ENCODE measurements around the gene POLR2I. TPM values are rescaled to one million over a fixed set of nuclear protein-coding genes. Genes with fewer than 3 reads are reported as not detected.
A peak's percentile ranks its signal among the peaks of the same experiment; 100 is the strongest.

Gene POLR2I
- total RNA-seq, 1 donor from 2014 or later = 68.9 TPM

DNA sequence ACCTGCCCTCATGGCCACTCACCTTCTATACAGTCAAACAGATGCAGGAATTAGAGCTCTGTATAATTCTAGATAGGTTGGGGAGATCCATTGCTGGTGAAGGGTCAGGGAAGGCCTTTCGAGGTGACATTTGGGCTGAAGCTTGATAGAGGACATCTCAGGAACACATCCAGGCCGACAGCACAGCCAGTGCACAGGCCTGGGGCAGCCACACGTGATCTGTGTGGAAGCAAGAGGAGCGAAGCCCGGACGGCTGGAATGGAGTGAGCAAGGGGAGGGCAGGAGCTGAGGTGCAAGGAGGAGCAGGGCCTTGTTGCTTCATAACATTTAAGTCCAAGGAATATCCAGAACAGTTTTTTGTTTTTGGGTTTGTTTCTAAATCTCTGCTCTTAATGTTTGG lies 8.2 kb downstream of the POLR2I start:
- H3K4me1 Mint-ChIP-seq (ENCODE audit: low read depth) = no peaks in the 10 kb centered on the region
- H3K9me3 Mint-ChIP-seq = no peaks in the 10 kb centered on the region
- intact Hi-C loops (cut with micrococcal nuclease) = no loop called here
- H3K27ac Mint-ChIP-seq = no peak overlapping the region
- DNase-seq (ENCODE audit: low spot score) = no peak
- H3K27me3 Mint-ChIP-seq (ENCODE audit: low read depth) = no peaks in the 10 kb centered on the region
- peaks cover 25% of the 10 kb centered on the region for H3K36me3 Mint-ChIP-seq (ENCODE audit: low read depth)
- H3K4me3 Mint-ChIP-seq (ENCODE audit: low read depth) = no peak overlapping the region

DNA sequence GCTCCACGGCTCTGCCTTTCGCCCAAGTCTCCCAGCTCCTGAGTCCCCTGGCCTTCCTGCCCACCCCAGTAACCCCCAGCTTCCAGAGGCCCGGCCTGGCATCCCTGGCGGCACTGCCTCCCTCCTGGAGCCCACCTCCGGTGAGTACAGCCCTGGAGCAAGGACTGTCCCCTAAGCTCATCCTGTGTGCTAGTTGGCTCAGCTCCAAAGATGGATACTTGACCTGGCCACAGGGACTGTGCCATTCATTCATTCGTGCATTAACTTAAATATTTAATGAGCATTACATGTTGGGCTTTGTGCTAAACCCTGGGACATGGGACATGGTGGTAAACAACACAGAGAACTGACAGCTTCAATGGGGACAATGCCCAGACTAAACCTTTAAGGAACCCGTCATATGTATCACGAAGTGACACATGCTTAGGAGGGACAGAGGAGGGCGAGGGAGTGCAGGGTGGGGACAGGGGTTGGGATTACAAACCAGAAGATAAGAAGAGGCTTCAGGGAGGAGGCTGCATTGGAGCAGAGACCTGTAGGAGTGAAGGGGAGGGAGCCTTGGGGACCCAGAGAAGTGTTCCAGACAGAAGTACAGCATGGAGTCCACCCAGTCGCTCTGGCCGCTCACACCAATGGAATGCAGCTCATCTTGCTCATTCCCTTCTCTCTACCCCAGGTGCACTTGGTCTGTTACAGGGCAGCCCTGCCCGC lies 10.7 kb downstream of the POLR2I start:
- no peak for DNase-seq (ENCODE audit: low spot score)
- Mint-ChIP-seq H3K27ac (no peak overlapping the region), H3K9me3 (no peaks in the 10 kb centered on the region), H3K27me3 (ENCODE audit: low read depth) (no peaks in the 10 kb centered on the region), H3K4me3 (ENCODE audit: low read depth) (no peak overlapping the region), H3K36me3 (ENCODE audit: low read depth) (peaks cover 29% of the 10 kb centered on the region), H3K4me1 (ENCODE audit: low read depth) (no peaks in the 10 kb centered on the region)
- intact Hi-C loops (cut with micrococcal nuclease) = no loop called here

DNA sequence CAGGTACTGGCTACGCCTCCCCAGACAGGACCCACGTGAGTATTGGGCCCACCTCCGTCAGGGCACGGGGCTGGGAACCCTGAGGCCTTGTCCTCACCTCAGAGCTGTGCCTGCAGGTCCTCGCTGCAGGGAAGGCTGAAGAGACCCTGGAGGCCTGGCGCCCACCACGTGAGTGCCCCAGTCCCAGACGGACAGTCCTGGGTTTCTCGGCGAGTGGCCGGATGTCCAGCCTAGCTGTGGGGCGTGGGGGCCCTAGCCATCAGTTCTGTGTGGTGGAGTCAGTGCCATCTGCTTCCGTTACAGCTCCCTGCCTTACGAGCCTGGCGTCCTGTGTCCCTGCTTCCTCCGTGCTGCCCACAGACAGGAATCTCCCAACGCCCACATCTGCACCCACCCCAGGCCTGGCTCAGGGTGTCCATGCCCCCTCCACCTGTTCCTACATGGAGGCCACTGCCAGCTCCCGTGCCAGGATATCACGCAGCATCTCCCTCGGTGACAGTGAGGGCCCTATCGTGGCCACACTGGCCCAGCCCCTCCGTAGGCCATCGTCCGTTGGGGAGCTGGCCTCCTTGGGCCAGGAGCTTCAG lies 11.5 kb downstream of the POLR2I start:
- no peak overlapping the region for H3K27ac Mint-ChIP-seq
- no peaks in the 10 kb centered on the region for H3K9me3 Mint-ChIP-seq
- intact Hi-C loops (cut with micrococcal nuclease) = no loop called here

DNA sequence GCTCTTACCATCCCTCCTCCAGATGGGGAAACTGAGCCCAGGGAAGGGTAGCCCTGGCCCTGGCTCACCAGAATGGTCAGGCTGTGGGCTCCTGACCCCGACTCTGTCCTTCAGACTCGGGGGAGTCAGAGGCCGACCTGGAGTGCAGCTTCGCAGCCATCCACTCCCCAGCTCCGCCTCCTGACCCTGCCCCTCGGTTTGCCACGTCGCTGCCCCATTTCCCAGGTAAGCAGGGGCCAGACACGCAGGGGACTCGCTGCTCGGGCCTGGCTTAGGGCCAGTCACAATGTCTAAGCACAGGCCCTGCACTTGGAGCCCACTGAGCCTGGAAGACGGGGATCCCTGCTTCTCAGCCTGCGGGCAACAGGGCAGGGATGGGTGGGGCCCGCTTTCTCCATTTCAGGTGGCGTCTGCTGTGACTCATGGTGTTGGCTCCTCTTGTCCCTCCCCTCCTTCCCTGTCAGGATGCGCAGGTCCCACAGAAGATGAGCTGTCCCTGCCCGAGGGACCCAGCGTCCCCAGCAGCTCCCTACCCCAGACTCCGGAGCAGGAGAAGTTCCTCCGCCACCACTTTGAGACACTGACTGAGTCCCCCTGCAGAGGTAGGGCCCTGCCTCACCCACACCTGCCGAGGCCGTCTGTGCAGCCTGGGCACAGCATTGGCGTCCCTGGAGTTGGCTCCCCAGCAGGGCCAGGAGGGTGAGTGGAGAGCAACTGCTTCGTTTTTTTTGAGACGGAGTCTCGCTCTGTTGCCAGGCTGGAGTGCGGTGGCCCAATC lies 12.9 kb downstream of the POLR2I start:
- H3K4me3 Mint-ChIP-seq (ENCODE audit: low read depth) = no peak overlapping the region
- intact Hi-C loops (cut with micrococcal nuclease) = no loop called here
- H3K27me3 Mint-ChIP-seq (ENCODE audit: low read depth) = no peaks in the 10 kb centered on the region
- no peaks in the 10 kb centered on the region for H3K9me3 Mint-ChIP-seq
- H3K36me3 Mint-ChIP-seq (ENCODE audit: low read depth) = peaks cover 40% of the 10 kb centered on the region
- H3K4me1 Mint-ChIP-seq (ENCODE audit: low read depth) = no peaks in the 10 kb centered on the region
- DNase-seq (ENCODE audit: low spot score) = no peak
- no peak overlapping the region for H3K27ac Mint-ChIP-seq

More for the DNA sequence above, 11.5 kb downstream of the POLR2I start:
- Mint-ChIP-seq H3K36me3 (ENCODE audit: low read depth) (peaks cover 33% of the 10 kb centered on the region), H3K4me1 (ENCODE audit: low read depth) (no peaks in the 10 kb centered on the region), H3K4me3 (ENCODE audit: low read depth) (no peak overlapping the region), H3K27me3 (ENCODE audit: low read depth) (no peaks in the 10 kb centered on the region)
- no peak for DNase-seq (ENCODE audit: low spot score)

GRCh38 chr19:36100476-36100875 lies 14.2 kb downstream of the POLR2I start:
- no peak overlapping the region for H3K27ac Mint-ChIP-seq
- H3K36me3 Mint-ChIP-seq (ENCODE audit: low read depth) = peaks cover 39% of the 10 kb centered on the region
- no peaks in the 10 kb centered on the region for H3K27me3 Mint-ChIP-seq (ENCODE audit: low read depth)
- H3K4me1 Mint-ChIP-seq (ENCODE audit: low read depth) = no peaks in the 10 kb centered on the region
- intact Hi-C loops (cut with micrococcal nuclease) = no loop called here
- no peaks in the 10 kb centered on the region for H3K9me3 Mint-ChIP-seq
- no peak overlapping the region for H3K4me3 Mint-ChIP-seq (ENCODE audit: low read depth)
- no peak for DNase-seq (ENCODE audit: low spot score)

DNA sequence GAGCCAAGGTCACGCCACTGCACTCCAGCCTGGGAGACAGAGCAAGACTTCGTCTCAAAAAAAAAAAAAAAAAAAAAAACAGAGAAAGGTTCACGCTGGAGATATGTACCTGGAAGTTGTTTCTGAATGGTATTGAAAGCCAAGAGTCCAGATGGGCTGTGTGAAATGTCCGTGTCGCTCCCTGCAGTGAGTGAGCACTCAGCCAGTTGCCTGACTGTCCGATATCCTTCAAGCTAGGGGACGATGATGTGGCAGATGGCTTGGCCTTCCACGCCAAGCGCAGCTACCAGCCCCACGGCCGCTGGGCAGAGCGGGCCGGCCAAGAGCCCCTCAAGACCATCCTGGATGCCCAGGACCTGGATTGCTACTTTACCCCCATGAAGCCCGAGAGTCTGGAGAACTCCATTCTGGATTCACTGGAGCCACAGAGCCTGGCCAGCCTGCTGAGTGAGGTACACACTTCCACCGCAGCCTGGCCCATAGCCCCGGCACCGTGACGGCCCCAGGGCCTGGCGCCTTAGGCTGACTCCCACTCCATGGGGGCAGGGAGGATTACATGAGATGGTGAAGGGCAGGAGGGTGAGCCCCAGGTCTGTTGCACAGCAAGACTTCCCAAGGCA lies 15.4 kb downstream of the POLR2I start:
- no peak for DNase-seq (ENCODE audit: low spot score)
- no peaks in the 10 kb centered on the region for H3K27me3 Mint-ChIP-seq (ENCODE audit: low read depth)
- H3K27ac Mint-ChIP-seq = no peak overlapping the region
- intact Hi-C loops (cut with micrococcal nuclease) = no loop called here
- no peaks in the 10 kb centered on the region for H3K4me1 Mint-ChIP-seq (ENCODE audit: low read depth)
- H3K36me3 Mint-ChIP-seq (ENCODE audit: low read depth) = peaks cover 38% of the 10 kb centered on the region
- H3K9me3 Mint-ChIP-seq = no peaks in the 10 kb centered on the region
- H3K4me3 Mint-ChIP-seq (ENCODE audit: low read depth) = no peak overlapping the region

DNA sequence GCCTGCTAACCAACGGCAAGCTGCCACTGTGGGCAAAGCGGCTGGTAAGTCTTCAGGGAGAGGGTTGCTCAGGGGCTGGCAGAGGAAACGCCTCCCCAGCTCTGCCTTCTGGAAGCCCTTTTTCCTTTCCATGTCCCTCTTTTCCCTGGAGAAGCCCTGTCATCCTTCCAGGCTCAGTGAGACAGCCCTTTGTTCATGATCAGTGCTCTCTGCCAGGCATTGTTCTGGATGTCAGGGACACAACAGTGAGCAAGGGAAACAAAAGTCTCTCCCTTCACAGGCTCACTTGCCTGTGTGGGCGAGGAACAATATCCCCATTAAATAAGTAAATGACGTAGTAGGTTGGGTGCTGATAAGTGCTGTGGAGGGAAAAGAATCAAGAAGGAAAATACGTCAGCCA lies 17.6 kb downstream of the POLR2I start:
- no peaks in the 10 kb centered on the region for H3K27me3 Mint-ChIP-seq (ENCODE audit: low read depth)

GRCh38 chr19:36093687-36094086 lies 21.0 kb downstream of the POLR2I start:
- H3K36me3 Mint-ChIP-seq (ENCODE audit: low read depth) = peaks cover 53% of the 10 kb centered on the region
- peaks cover 15% of the 10 kb centered on the region for H3K4me1 Mint-ChIP-seq (ENCODE audit: low read depth)
- H3K27ac Mint-ChIP-seq = peak overlapping the region; percentile 51
- no peaks in the 10 kb centered on the region for H3K27me3 Mint-ChIP-seq (ENCODE audit: low read depth)
- H3K4me3 Mint-ChIP-seq (ENCODE audit: low read depth) = no peak overlapping the region
- no peaks in the 10 kb centered on the region for H3K9me3 Mint-ChIP-seq
- no peak for DNase-seq (ENCODE audit: low spot score)
- intact Hi-C loops (cut with micrococcal nuclease) = no loop called here

More for the DNA sequence above, 17.6 kb downstream of the POLR2I start:
- peaks cover 15% of the 10 kb centered on the region for H3K4me1 Mint-ChIP-seq (ENCODE audit: low read depth)
- H3K27ac Mint-ChIP-seq = no peak overlapping the region
- intact Hi-C loops (cut with micrococcal nuclease) = no loop called here
- no peak for DNase-seq (ENCODE audit: low spot score)
- H3K36me3 Mint-ChIP-seq (ENCODE audit: low read depth) = peaks cover 38% of the 10 kb centered on the region
- H3K4me3 Mint-ChIP-seq (ENCODE audit: low read depth) = no peak overlapping the region
- H3K9me3 Mint-ChIP-seq = no peaks in the 10 kb centered on the region

GRCh38 chr19:36093146-36093662 lies 21.5 kb downstream of the POLR2I start:
- intact Hi-C loops (cut with micrococcal nuclease) = no loop called here
- Mint-ChIP-seq H3K27me3 (ENCODE audit: low read depth) (no peaks in the 10 kb centered on the region), H3K4me1 (ENCODE audit: low read depth) (peaks cover 15% of the 10 kb centered on the region), H3K36me3 (ENCODE audit: low read depth) (peaks cover 54% of the 10 kb centered on the region), H3K4me3 (ENCODE audit: low read depth) (no peak overlapping the region), H3K9me3 (no peaks in the 10 kb centered on the region), H3K27ac (peak overlapping the region; percentile 51)
- no peak for DNase-seq (ENCODE audit: low spot score)

DNA sequence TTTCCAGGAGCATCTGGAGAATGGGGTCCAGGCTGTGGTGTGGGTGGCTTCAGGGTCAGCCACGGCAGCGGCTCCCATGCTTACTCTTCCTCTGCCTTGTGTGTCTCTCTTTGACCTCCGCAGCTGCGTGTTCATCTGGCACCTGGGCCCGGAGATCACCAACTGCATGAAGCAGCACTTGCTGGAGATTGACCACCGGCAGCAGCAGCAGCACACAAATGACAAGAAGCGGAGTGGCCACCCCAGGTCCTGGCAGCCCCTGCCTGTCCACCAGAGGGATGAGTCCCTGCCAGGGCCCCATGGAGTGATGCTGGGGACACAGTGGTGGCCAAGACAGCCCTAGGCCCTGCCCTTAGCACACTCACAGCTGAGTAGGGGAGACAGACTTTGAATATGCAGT lies 22.1 kb downstream of the POLR2I start:
- Mint-ChIP-seq H3K4me1 (ENCODE audit: low read depth) (peaks cover 15% of the 10 kb centered on the region), H3K27me3 (ENCODE audit: low read depth) (no peaks in the 10 kb centered on the region), H3K27ac (peak overlapping the region; percentile 3), H3K4me3 (ENCODE audit: low read depth) (no peak overlapping the region), H3K9me3 (no peaks in the 10 kb centered on the region), H3K36me3 (ENCODE audit: low read depth) (peaks cover 57% of the 10 kb centered on the region)
- DNase-seq (ENCODE audit: low spot score) = no peak
- intact Hi-C loops (cut with micrococcal nuclease) = no loop called here

DNA sequence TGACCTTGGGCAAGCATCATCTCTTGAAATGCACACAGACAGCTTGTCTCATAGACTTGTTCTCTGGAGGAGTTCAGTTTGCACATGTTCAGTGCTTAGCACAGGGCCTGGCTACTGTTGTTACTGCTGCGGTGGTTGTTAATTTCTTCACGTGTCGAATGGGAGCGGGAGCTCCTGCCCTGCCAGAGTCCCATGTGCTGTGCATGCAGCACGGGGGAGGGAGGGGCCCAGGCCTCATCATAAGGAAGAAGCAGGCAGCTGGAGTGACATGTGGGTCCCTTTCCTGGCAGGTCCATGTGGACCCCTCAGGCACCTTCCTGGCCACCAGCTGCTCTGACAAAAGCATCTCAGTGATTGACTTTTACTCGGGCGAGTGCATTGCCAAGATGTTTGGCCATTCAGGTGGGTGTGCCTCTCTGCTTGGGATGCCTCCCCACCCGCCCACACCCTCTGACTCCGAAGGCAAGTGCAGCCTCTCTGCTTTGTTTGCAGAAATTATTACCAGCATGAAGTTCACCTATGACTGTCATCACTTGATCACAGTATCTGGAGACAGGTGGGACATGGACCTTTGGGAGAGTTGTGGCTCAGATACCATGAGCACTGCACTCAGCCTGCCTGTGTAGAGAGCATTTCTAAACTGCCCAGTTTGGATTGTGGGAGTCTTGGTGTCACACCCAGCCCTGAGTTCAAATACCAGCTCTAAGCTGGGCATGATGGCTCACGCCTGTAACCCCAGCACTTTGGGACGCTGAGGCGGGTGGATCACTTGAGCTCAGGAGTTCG lies 23.6 kb downstream of the POLR2I start:
- Mint-ChIP-seq H3K36me3 (ENCODE audit: low read depth) (peaks cover 51% of the 10 kb centered on the region), H3K27ac (no peak overlapping the region), H3K4me3 (ENCODE audit: low read depth) (no peak overlapping the region), H3K9me3 (no peaks in the 10 kb centered on the region), H3K4me1 (ENCODE audit: low read depth) (peaks cover 15% of the 10 kb centered on the region), H3K27me3 (ENCODE audit: low read depth) (no peaks in the 10 kb centered on the region)
- no peak for DNase-seq (ENCODE audit: low spot score)
- intact Hi-C loops (cut with micrococcal nuclease) = no loop called here

DNA sequence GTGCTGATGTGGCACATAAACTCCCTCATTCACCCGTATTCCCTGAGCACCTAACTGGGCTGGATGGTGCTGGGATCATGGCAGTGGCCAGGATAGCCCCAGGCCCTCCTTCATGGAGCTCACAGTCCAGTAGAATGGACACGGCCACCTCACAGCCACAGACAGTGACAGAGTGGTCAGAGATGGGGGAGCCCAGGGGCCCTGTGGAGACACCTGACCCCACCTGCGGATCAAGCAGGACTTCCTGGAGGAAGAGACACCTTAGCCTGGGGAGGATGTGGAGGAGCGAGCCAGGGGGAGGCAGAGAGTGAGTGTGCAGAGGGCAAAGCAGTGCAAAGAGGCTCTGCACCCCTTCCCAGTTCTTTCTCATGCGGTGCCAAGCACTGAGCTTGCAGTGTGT lies 24.8 kb downstream of the POLR2I start:
- peaks cover 57% of the 10 kb centered on the region for H3K36me3 Mint-ChIP-seq (ENCODE audit: low read depth)
- H3K27ac Mint-ChIP-seq = no peak overlapping the region

More for the DNA sequence above, 24.8 kb downstream of the POLR2I start:
- H3K9me3 Mint-ChIP-seq = no peaks in the 10 kb centered on the region
- H3K4me3 Mint-ChIP-seq (ENCODE audit: low read depth) = no peak overlapping the region
- H3K4me1 Mint-ChIP-seq (ENCODE audit: low read depth) = peaks cover 15% of the 10 kb centered on the region
- DNase-seq (ENCODE audit: low spot score) = no peak
- intact Hi-C loops (cut with micrococcal nuclease) = no loop called here
- no peaks in the 10 kb centered on the region for H3K27me3 Mint-ChIP-seq (ENCODE audit: low read depth)

Measured in activated T-helper 2 cell treated with anti-CD3 and anti-CD28 coated beads, Interferon-gamma antibody, Interleukin-2, Interleukin-4, amounts not matched to agents 10 μg/mL and 5 μg/mL and 100 μg/mL, durations not matched to agents 14 hours and 24 hours and 36 hours (primary cell).